Activated CD8-positive, alpha-beta memory T cell treated with anti-CD3 and anti-CD28 coated beads, Interleukin-2, amount 50 U/mL, for 4 hours (primary cell): ENCODE results near the gene AQP12A.

ENCODE experiments used
- DNase-seq: peaks from one replicate; pipeline ENCODE4 v3.0.0-alpha.2; 2020

AQP12A gene

GRCh38 chr2:240725266-240725665, 33.6 kb downstream of the AQP12A start:
- DNase-seq = no peak

GRCh38 chr2:240725671-240726070, 34.0 kb downstream of the AQP12A start:
- no peak for DNase-seq

- no peak for DNase-seq
These were observed 35.2 kb downstream of the AQP12A start for GRCh38 chr2:240726876-240727275.

- DNase-seq = no peak
These were observed 35.8 kb downstream of the AQP12A start for GRCh38 chr2:240727439-240727838.

- DNase-seq = no peak
These were observed 36.2 kb downstream of the AQP12A start for GRCh38 chr2:240727913-240728312.

GRCh38 chr2:240728361-240728760, 36.7 kb downstream of the AQP12A start:
- DNase-seq = no peak

- no peak for DNase-seq
These were observed 37.2 kb downstream of the AQP12A start for GRCh38 chr2:240728827-240729226.

- no peak for DNase-seq
These were observed 39.0 kb downstream of the AQP12A start for GRCh38 chr2:240730501-240731177.

- no peak for DNase-seq
These were observed 39.5 kb downstream of the AQP12A start for GRCh38 chr2:240731178-240731545.

GRCh38 chr2:240732184-240732583, 40.5 kb downstream of the AQP12A start:
- DNase-seq = no peak

GRCh38 chr2:240732911-240733622, 41.4 kb downstream of the AQP12A start:
- no peak for DNase-seq

GRCh38 chr2:240733803-240734495, 42.3 kb downstream of the AQP12A start:
- DNase-seq = peak; percentile 26

- DNase-seq = no peak
These were observed 43.1 kb downstream of the AQP12A start for GRCh38 chr2:240734756-240735155.

GRCh38 chr2:240735476-240735875, 43.8 kb downstream of the AQP12A start:
- DNase-seq = no peak

- no peak for DNase-seq
These were observed 44.9 kb downstream of the AQP12A start for GRCh38 chr2:240736281-240737250.

- DNase-seq = no peak
These were observed 45.8 kb downstream of the AQP12A start for GRCh38 chr2:240737512-240737911.

GRCh38 chr2:240737958-240738357, 46.3 kb downstream of the AQP12A start:
- DNase-seq = no peak

- peak; percentile 52 for DNase-seq
These were observed 48.1 kb downstream of the AQP12A start for GRCh38 chr2:240739797-240740196.

- no peak for DNase-seq
These were observed 49.4 kb downstream of the AQP12A start for GRCh38 chr2:240741091-240741490.

- DNase-seq = no peak
These were observed 51.0 kb downstream of the AQP12A start for GRCh38 chr2:240742602-240743095.

GRCh38 chr2:240745456-240745855, 53.8 kb downstream of the AQP12A start:
- DNase-seq = no peak

- DNase-seq = no peak
These were observed 54.3 kb downstream of the AQP12A start for GRCh38 chr2:240745962-240746361.

- DNase-seq = no peak
These were observed 55.0 kb downstream of the AQP12A start for GRCh38 chr2:240746671-240747070.
